Adrenal gland (tissue), 12 donors: ENCODE results near the gene TAF5L. TPM values are rescaled to one million over a fixed set of nuclear protein-coding genes. Genes with fewer than 3 reads are reported as not detected.

ENCODE experiments used
- DNase-seq, 7 donors: peaks; one replicate each; pipeline ENCODE4 v3.0.0-alpha.2; 2019 to 2020
- H3K27ac ChIP-seq, 5 donors: fragments of 200-600 bp; sonication (generic) in 4 of 5; 1 replicate in 3 of 5; 2 replicates in 2 of 5; pipeline versions ENCODE4 v1.5.1 to v1.8.0; 2016 to 2020; ENCODE audit warnings: mild to moderate bottlenecking in 1 of 5
- H3K27me3 ChIP-seq: fragments of 200-600 bp; 2 replicates; pipeline ENCODE4 v1.8.0; 2021
- H3K36me3 ChIP-seq, 2 donors: fragments of 200-600 bp; replicated peaks in 1 of 2; 1 replicate in 1 of 2; 2 replicates in 1 of 2; pipeline versions ENCODE4 v1.5.1 to v1.8.0; 2018 to 2022
- H3K4me1 ChIP-seq, 2 donors: fragments of 200-600 bp; replicated peaks in 1 of 2; 1 replicate in 1 of 2; 2 replicates in 1 of 2; pipeline versions ENCODE4 v1.5.1 to v1.8.0; 2018 to 2021
- H3K4me3 ChIP-seq, 4 donors: fragments of 200-600 bp; sonication (generic) in 3 of 4; one replicate each; pipeline ENCODE4 v1.5.1; 2016 to 2018
- H3K9me3 ChIP-seq, 3 donors: fragments of 200-600 bp; sonication (generic) in 1 of 3; replicated peaks in 1 of 3; 1 replicate in 2 of 3; 2 replicates in 1 of 3; pipeline versions ENCODE4 v1.5.1 to v1.8.0; 2016 to 2021
- CTCF ChIP-seq, 6 experiments: fragments of 450-650 bp in 4 of 6; fragments of 200-600 bp in 2 of 6; sonication (generic) in 1 of 6; IDR thresholded peaks; 1 replicate in 5 of 6; 2 replicates in 1 of 6; pipeline versions ENCODE4 v1.5.1 to v1.8.0; 2016 to 2021; ENCODE audit warnings: antibody characterized with exemption in 6 of 6, mild to moderate bottlenecking in 2 of 6, moderate library complexity in 1 of 6
- POLR2A ChIP-seq, 2 donors: fragments of 450-650 bp; IDR thresholded peaks; one replicate each; pipeline ENCODE4 v1.6.1; 2017; ENCODE audit warnings: antibody characterized with exemption in 2 of 2, mild to moderate bottlenecking in 2 of 2, moderate library complexity in 1 of 2
- WGBS, 4 donors: extraction: QIAGEN DNeasy Blood & Tissue Kit in 2 of 4; methylation state at CpG; one replicate each; pipeline versions ENCODE4 v1.1.5 to v1.1.7; 2013 to 2017; 5-methylcytosine and 5-hydroxymethylcytosine counted together
- intact Hi-C, 2 donors: fragments of 100-400 bp; cut with DNase I; formaldehyde crosslinking; loops; one replicate each; pipeline versions ENCODE4 v1.14.1 to v1.15.0; 2022 to 2023
- polyA plus RNA-seq, 3 donors: library from polyadenylated mRNA; stranded (reverse); fragments of 200-250 nt in 2 of 3; fragments of 350-450 nt in 1 of 3; fragmentation: Illumina TruSeq in 1 of 3; extraction: RNeasy Lipid Tissue Mini Kit (QIAGEN cat#74804) in 1 of 3; gene quantifications; one replicate each; pipeline ENCODE4 v1.2.3, GENCODE V29; 2013 to 2014
- total RNA-seq, 9 donors: library from RNA; depleted of rRNA in 4 of 9; stranded (reverse); fragments of >200 nt in 4 of 9; fragments of 120-200 nt in 1 of 9; fragmentation: NEBNext Ultra II Directional in 1 of 9; extraction: Animal tissue kit (Norgen Biotek cat#: 25700) in 1 of 9; gene quantifications; one replicate each; pipeline versions ENCODE4 v1.1.0 to v1.2.4, GENCODE V29; 2013 to 2023
- donor health status: healthy with polysubstance abuse.
- donor health status: Bipolar disorder and iron deficiency.
- donor health status: DM: yes; HTN: yes; CAD: no.
- donor health status: DM: no; HTN: no; CAD: no.
- donor health status: DM: no; HTN: no; CAD: no.
- donor health status: DM: yes; HTN: yes; CAD: no.

Gene TAF5L
- total and polyA plus RNA-seq, 12 donors = 5.4 to 16.0 (median 9.9) TPM

- intact Hi-C loops = loop anchor here (5.0 to 10.0 kb wide), 2 partner anchors 64 to 72 kb away; partner anchors contain the start of gene ABCB10 (in 1 of the 2)
- TF ChIP-seq CTCF (IDR thresholded peaks at IDR 0.05) (no peak), POLR2A (IDR thresholded peaks at IDR 0.05) (no peak)
- Histone ChIP-seq H3K4me1 (peaks cover 13 to 21% of the 10 kb centered on the region in 2 donors), H3K9me3 (no peaks in the 10 kb centered on the region), H3K27me3 (no peaks in the 10 kb centered on the region), H3K27ac (no peak overlapping the region), H3K36me3 (peaks cover 0 to 3% of the 10 kb centered on the region in 2 donors), H3K4me3 (no peak overlapping the region)
- DNase-seq = no peak
- WGBS, 4 donors = 86 to 94% (median 92%) methylated on average over 2 of the region's 2 CpGs
Measured at GRCh38 chr1:229629261-229629660, 3.3 kb upstream of the TAF5L start.

- H3K9me3 ChIP-seq = no peaks in the 10 kb centered on the region
- 4 to 7% (median 5%) methylated on average over 4 of the region's 4 CpGs for WGBS, 4 donors
- DNase-seq = no peak
- intact Hi-C loops = loop anchor here (5.0 to 10.0 kb wide), 2 partner anchors 62 to 70 kb away; partner anchors contain the start of gene ABCB10 (in 1 of the 2)
- H3K4me1 ChIP-seq = peaks cover 13 to 36% of the 10 kb centered on the region in 2 donors
- TF ChIP-seq CTCF (IDR thresholded peaks at IDR 0.05) = no peak
- TF ChIP-seq POLR2A (IDR thresholded peaks at IDR 0.05) = no peak
- no peaks in the 10 kb centered on the region for H3K27me3 ChIP-seq
- peak overlapping the region in 1 of 5 donors; percentile 81 for H3K27ac ChIP-seq
- peak overlapping the region in 1 of 4 donors; percentile 92 for H3K4me3 ChIP-seq
- peaks cover 0 to 3% of the 10 kb centered on the region in 2 donors for H3K36me3 ChIP-seq
Measured at GRCh38 chr1:229627003-229627402, 1.1 kb upstream of the TAF5L start.

- Histone ChIP-seq H3K27ac (peak overlapping the region in 4 of 5 donors; percentile 73 to 98 (median 80)), H3K4me1 (peaks cover 13 to 41% of the 10 kb centered on the region in 2 donors)
- peak in 6 of 7 donors; percentile 35 to 60 (median 47) for DNase-seq
Measured at GRCh38 chr1:229625071-229625914, 629 bp downstream of the TAF5L start.

More at GRCh38 chr1:229625071-229625914, 629 bp downstream of the TAF5L start:
- peak overlapping the region in 3 of 4 donors; percentile 67 to 100 (median 92) for H3K4me3 ChIP-seq
- intact Hi-C loops = loop anchor here (5.0 to 10.0 kb wide), 2 partner anchors 60 to 68 kb away; partner anchors contain the start of gene ABCB10 (in 1 of the 2)
- no peaks in the 10 kb centered on the region for H3K27me3 ChIP-seq
- TF ChIP-seq CTCF (IDR thresholded peaks at IDR 0.05) (no peak), POLR2A (IDR thresholded peaks at IDR 0.05) (no peak)
- 0 to 2% (median 1%) methylated on average over 13 to 70 of the region's 86 CpGs for WGBS, 4 donors
- no peaks in the 10 kb centered on the region for H3K9me3 ChIP-seq
- H3K36me3 ChIP-seq = no peaks in the 10 kb centered on the region
